ENCODE results near the gene TAF6L.
"Not testable (repeated sequence)": the region's sequence is repeated elsewhere in the genome, so short reads cannot be mapped to it uniquely, and the experiment has no call there.

Gene TAF6L

GRCh38 chr11:62805076-62805892, 34.1 kb downstream of the TAF6L start, which contains the start of gene NXF1:
Gene NXF1 (minus strand): TSS chr11:62805440. CDS start chr11:62805356, 84 bp downstream.
- DNase-seq (ENCODE audit: low read depth) = peak; percentile 93

DNA sequence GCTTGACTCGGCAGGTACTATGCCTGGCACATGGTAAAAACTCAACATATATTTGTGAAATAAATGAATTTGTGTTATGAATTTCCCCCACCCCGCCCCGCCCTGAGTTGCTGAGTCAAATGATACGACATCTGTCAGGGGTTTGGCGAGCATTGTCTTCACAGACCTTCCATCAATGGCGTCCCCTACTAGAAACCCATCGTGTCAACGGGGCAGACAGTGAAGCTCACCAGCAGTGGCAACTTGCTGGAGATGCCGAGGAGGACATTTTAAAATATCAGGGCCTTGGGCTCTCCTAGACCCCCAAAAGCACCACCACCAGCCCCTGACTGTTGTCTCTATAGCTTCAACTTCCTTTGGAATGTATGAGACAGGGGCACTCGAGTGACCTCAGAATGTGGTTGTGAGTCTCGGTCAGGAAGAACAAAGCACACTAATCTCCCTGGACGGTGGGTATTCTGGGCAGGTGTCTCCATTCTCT, 34.8 kb downstream of the TAF6L start:
- DNase-seq (ENCODE audit: low read depth) = no peak

- DNase-seq (ENCODE audit: low read depth) = no peak
Observed at GRCh38 chr11:62806611-62807121, 35.5 kb downstream of the TAF6L start.

GRCh38 chr11:62810748-62811147, 39.6 kb downstream of the TAF6L start:
- no peak for DNase-seq (ENCODE audit: low read depth)

- no peak for DNase-seq (ENCODE audit: low read depth)
Observed at GRCh38 chr11:62811659-62812058, 40.5 kb downstream of the TAF6L start.

GRCh38 chr11:62816557-62816956, 45.4 kb downstream of the TAF6L start:
- DNase-seq (ENCODE audit: low read depth) = no peak

GRCh38 chr11:62817129-62817528, 45.9 kb downstream of the TAF6L start:
- DNase-seq (ENCODE audit: low read depth) = no peak

DNA sequence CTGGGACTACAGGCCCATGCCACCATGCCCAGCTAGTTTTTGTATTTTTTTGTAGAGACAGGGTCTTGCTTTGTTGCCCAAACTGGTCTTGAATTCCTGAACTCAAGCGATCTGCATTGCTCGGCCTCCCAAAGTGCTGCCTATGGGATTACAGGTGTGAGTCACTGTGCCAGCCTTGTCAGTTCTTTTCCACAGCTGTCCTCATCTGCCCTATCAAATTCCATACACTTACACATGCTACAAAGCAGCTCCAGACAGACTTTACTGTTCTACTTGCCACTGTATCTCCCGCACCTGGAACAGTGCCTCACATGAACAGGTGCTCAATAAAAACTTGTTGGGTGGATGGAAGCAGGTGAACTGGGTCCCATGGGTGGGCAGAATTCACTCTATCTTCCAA, 52.5 kb downstream of the TAF6L start:
- no peak for DNase-seq (ENCODE audit: low read depth)

DNA sequence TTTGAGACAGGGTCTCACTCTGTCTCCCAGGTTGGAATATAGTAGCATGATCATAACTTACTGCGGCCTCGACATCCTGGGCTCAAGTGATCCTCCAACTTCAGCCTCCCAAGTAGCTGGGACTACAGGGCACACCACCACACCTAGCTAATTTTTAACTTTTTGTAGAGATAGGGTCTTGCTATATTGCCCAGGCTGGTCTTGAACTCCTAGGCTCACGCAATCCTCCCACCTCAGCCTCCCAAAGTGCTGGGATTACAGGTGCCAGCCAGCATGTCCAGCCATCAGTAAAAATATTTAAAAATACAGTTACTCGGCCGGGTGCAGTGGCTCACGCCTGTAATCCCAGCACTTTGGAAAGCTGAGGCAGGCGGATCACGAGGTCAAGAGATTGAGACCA, 56.9 kb downstream of the TAF6L start:
- not testable (repeated sequence) for DNase-seq (ENCODE audit: low read depth)

DNA sequence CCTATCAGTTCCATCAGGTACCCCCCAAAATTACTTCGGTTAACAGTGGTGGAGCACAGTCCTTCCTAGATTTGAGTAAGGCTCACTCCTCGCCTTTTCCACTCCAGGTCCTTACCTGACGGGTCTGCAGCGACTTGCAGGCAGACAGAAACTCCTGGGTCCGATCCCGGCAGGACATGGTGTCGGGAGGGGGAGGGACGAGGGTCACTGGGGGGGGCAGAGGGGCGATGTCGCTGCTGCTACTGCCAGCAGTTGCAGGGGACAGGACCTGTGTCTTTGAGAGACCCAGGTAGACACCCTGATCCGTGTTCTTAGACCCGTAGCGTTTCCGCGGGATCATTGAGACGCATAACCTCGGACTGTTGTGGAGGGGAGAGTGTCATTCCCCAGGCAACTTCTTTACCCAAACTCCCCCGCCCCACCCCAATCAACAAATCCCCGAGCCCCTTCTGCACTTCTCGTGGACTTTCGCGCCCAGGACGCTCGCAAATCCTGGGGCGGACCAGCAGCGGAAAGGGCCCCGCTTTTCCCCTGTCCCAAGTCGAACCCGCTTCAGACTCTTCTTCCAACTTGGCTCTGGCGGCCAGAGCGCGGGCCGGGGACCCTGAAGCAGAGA, 59.8 kb downstream of the TAF6L start:
- no peak for DNase-seq (ENCODE audit: low read depth)

DNA sequence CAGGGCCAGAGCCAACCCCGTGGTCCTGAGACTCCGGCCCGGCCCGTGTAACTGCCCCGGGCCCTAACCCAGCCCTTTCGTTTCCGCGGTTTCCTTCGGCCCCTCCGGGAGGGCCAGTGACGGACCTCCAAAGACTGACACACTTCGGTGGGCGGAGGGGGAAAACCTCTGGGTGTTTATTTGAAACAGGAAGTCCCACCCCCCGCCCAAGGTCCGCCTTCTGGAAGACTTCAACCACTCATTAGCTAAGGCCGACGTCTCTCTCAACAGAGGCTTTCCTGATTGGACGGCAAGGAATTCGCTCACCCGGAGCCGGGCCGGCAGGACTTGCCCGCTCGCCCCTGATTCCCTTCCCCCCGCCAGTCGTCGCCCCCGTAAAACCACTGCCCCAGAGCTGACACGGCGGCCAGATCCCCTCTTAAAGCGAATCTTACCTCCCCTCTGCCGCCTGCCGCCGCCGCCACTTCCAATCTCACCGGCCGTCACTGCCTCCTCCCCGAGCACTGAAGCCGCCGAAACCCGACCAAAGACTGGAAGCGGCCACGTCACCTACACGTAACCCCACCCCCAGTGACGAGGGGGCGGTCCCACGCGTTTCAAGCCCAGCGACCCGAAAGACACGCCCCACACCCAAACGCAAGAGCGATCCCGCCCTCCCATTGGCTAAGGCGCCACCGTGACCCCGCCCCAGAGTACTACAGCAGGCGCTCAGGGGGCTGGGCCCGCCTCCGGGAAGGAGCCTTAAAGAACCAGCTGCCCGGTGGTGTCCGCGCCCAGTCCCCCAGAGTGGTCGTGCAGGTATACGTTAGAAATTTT, 60.5 kb downstream of the TAF6L start, which contains the start of gene STX5:
Gene STX5 (minus strand): TSS at position 532 of the 816 bp plus-strand sequence. CDS start 808 bp downstream, outside the sequence.
- DNase-seq (ENCODE audit: low read depth) = peak; percentile 99

DNA sequence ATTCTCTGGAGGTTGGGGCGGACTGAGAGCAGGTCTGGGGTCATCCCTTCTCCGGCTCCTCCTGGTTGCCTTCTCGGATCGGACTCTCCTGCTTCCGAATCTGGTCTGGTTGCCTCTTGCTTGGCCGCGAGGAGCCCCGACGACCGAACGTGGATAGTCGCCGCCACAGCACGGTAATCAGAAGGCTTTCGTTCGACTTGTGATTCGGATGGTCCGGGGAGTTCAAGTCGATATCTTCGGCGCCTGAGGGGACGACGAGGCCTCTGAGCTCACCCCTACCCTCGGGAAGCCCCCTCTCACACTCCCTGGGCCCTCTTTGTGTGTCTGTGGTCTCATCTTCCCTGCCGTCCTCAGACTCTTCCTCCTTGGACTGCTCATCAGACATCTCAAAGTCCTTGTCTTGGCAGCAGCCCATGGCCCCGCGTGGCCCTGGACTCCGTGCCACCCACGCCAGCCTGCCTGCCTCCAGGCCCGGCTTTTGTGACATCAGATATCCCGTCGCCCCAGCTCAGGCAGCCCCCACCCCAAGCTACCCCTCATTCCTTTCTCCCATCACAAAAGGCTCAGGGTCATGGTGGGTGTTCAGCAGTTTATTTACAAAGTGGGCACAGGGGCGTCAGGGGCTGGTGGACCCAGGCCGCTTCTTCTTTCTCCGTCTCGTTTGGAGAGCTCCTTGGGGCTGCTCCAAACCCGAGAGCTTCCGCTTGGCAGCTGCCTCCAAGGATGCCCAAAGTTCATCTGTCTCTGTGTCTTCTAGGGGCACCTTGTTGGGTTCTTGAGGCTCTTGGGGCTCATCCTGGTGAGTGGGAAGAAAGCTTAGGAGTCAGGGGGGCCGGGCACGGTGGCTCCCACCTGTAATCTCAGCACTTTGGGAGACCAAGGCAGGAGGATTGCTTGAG, 61.4 kb downstream of the TAF6L start, which contains the start of gene TEX54:
Gene TEX54 (minus strand): TSS at position 506 of the 899 bp plus-strand sequence.
- no peak for DNase-seq (ENCODE audit: low read depth)

- no peak for DNase-seq (ENCODE audit: low read depth)
Observed at GRCh38 chr11:62835336-62835735, 64.1 kb downstream of the TAF6L start.

All from activated T-helper 9 cell treated with anti-CD3 and anti-CD28 coated beads, Interleukin-2, amount 50 U/mL, for 16 hours (primary cell).